GM23338 (cell line): ENCODE results near the gene SIGLEC12.
"Not testable (repeated sequence)": the region's sequence is repeated elsewhere in the genome, so short reads cannot be mapped to it uniquely, and the experiment has no call there.

Experiments
- CREB1 ChIP-seq: fragments of 250-450 bp; sonication (Bioruptor Pico); IDR thresholded peaks from 2 replicates; pipeline ENCODE4 v1.5.0; 2020; ENCODE audit warnings: low read depth, mild to moderate bottlenecking, moderate library complexity
- CTCF ChIP-seq, 2 experiments: fragments of 200-600 bp in 1 of 2; sonication (generic) in 1 of 2; conservative IDR thresholded peaks; 2 replicates each; pipeline versions ENCODE4 v1.5.1 to v1.6.1; 2016 to 2017; ENCODE audit warnings: antibody characterized with exemption in 2 of 2, low read depth in 2 of 2, mild to moderate bottlenecking in 2 of 2, moderate library complexity in 1 of 2
- EZH2 ChIP-seq: fragments of 200-600 bp; sonication (generic); IDR thresholded peaks from one replicate; pipeline ENCODE4 v1.8.0; 2017; ENCODE audit warnings: antibody characterized with exemption, mild to moderate bottlenecking, low read depth; ENCODE audit not compliant: unreplicated experiment
- JUNB ChIP-seq: IDR thresholded peaks from one replicate; pipeline ENCODE4 v1.6.1; 2016; ENCODE audit warnings: antibody characterized with exemption; ENCODE audit not compliant: unreplicated experiment
- POLR2AphosphoS5 ChIP-seq: IDR thresholded peaks from 2 replicates; pipeline ENCODE4 v1.6.1; 2016; ENCODE audit warnings: antibody characterized with exemption, low read depth
- ZNF114 ChIP-seq: fragments of 250-450 bp; sonication (Bioruptor Pico); IDR thresholded peaks from 2 replicates; pipeline ENCODE4 v1.5.0; 2020; ENCODE audit warnings: mild to moderate bottlenecking, moderate library complexity
- TF ChIP-seq, protein P1 (sequence below): IDR thresholded peaks from one replicate; pipeline ENCODE4 v1.6.1; 2018; ENCODE audit warnings: antibody characterized with exemption; ENCODE audit not compliant: unreplicated experiment

DNA sequence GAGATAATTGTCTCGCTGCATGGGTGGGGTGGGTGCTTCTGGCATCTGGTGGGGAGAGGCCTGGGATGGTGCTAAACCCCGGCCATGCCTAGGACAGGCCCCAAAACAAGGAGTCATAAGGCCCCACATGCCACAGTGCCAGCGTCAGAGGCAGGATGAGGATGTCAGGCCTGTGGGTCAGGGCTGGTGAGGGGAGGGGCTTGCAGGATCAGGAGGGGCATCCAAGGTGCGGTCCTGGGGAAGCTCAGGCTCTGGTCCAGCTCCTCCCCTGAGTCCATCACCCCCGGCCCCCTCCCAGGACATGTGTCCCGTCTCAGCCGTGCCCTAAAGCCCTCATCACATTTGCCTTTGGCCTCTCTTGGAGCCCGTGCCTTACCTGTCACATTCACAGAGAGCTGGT lies 669 bp downstream of the SIGLEC12 start:
- TF ChIP-seq CTCF (conservative IDR thresholded peaks at IDR 0.05; ENCODE audit: low read depth in 2 of 2); CREB1 (CRISPR knock-in tag); EZH2; ZNF114 (CRISPR knock-in tag); JUNB; POLR2AphosphoS5: not testable (repeated sequence)
- TF ChIP-seq, protein P1, sequence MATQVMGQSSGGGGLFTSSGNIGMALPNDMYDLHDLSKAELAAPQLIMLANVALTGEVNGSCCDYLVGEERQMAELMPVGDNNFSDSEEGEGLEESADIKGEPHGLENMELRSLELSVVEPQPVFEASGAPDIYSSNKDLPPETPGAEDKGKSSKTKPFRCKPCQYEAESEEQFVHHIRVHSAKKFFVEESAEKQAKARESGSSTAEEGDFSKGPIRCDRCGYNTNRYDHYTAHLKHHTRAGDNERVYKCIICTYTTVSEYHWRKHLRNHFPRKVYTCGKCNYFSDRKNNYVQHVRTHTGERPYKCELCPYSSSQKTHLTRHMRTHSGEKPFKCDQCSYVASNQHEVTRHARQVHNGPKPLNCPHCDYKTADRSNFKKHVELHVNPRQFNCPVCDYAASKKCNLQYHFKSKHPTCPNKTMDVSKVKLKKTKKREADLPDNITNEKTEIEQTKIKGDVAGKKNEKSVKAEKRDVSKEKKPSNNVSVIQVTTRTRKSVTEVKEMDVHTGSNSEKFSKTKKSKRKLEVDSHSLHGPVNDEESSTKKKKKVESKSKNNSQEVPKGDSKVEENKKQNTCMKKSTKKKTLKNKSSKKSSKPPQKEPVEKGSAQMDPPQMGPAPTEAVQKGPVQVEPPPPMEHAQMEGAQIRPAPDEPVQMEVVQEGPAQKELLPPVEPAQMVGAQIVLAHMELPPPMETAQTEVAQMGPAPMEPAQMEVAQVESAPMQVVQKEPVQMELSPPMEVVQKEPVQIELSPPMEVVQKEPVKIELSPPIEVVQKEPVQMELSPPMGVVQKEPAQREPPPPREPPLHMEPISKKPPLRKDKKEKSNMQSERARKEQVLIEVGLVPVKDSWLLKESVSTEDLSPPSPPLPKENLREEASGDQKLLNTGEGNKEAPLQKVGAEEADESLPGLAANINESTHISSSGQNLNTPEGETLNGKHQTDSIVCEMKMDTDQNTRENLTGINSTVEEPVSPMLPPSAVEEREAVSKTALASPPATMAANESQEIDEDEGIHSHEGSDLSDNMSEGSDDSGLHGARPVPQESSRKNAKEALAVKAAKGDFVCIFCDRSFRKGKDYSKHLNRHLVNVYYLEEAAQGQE = not testable (repeated sequence)
